Measurements from ENCODE around the gene PKNOX2. TPM values are rescaled to one million over a fixed set of nuclear protein-coding genes. Genes with fewer than 3 reads are reported as not detected.
A peak's percentile ranks its signal among the peaks of the same experiment; 100 is the strongest.

PKNOX2 gene
- total RNA-seq, 1 experiment from 2014 or later = not detected

- no peak for DNase-seq (ENCODE audit: low read depth)
Measured at GRCh38 chr11:125262194-125262829, 97.8 kb downstream of the PKNOX2 start.

- no peak for DNase-seq (ENCODE audit: low read depth)
Measured at GRCh38 chr11:125262830-125263218, 98.3 kb downstream of the PKNOX2 start.

- DNase-seq (ENCODE audit: low read depth) = peak; percentile 61
Measured at GRCh38 chr11:125263268-125263790, 98.8 kb downstream of the PKNOX2 start.

GRCh38 chr11:125264100-125265022 is 99.8 kb downstream of the PKNOX2 start:
- DNase-seq (ENCODE audit: low read depth) = no peak

GRCh38 chr11:125267548-125267947 is 103.0 kb downstream of the PKNOX2 start:
- no peak for DNase-seq (ENCODE audit: low read depth)

- no peak for DNase-seq (ENCODE audit: low read depth)
Measured at GRCh38 chr11:125268611-125269010, 104.1 kb downstream of the PKNOX2 start.

- no peak for DNase-seq (ENCODE audit: low read depth)
Measured at GRCh38 chr11:125270106-125270505, 105.6 kb downstream of the PKNOX2 start.

GRCh38 chr11:125270711-125271110 is 106.2 kb downstream of the PKNOX2 start:
- no peak for DNase-seq (ENCODE audit: low read depth)

- DNase-seq (ENCODE audit: low read depth) = no peak
Measured at GRCh38 chr11:125271483-125272091, 107.0 kb downstream of the PKNOX2 start.

GRCh38 chr11:125272092-125272491 is 107.5 kb downstream of the PKNOX2 start:
- no peak for DNase-seq (ENCODE audit: low read depth)

GRCh38 chr11:125272821-125273220 is 108.3 kb downstream of the PKNOX2 start:
- DNase-seq (ENCODE audit: low read depth) = no peak

GRCh38 chr11:125273519-125274000 is 109.0 kb downstream of the PKNOX2 start:
- DNase-seq (ENCODE audit: low read depth) = no peak

GRCh38 chr11:125274309-125274708 is 109.8 kb downstream of the PKNOX2 start:
- no peak for DNase-seq (ENCODE audit: low read depth)

- DNase-seq (ENCODE audit: low read depth) = no peak
Measured at GRCh38 chr11:125274774-125275173, 110.2 kb downstream of the PKNOX2 start.

- DNase-seq (ENCODE audit: low read depth) = no peak
Measured at GRCh38 chr11:125275905-125276618, 111.5 kb downstream of the PKNOX2 start.

- DNase-seq (ENCODE audit: low read depth) = no peak
Measured at GRCh38 chr11:125276619-125276976, 112.0 kb downstream of the PKNOX2 start.

- no peak for DNase-seq (ENCODE audit: low read depth)
Measured at GRCh38 chr11:125279676-125280418, 115.3 kb downstream of the PKNOX2 start.

- DNase-seq (ENCODE audit: low read depth) = no peak
Measured at GRCh38 chr11:125280646-125281045, 116.1 kb downstream of the PKNOX2 start.

GRCh38 chr11:125281831-125282595 is 117.5 kb downstream of the PKNOX2 start:
- peak; percentile 14 for DNase-seq (ENCODE audit: low read depth)

GRCh38 chr11:125282596-125282914 is 118.0 kb downstream of the PKNOX2 start:
- DNase-seq (ENCODE audit: low read depth) = no peak

All from M059J (cell line).